IMR-90 (cell line): Measurements from ENCODE around the gene SLIT3.

ENCODE experiments used
- BHLHE40 ChIP-seq: fragments of 150-350 bp; IDR thresholded peaks from 2 replicates; pipeline ENCODE4 v1.6.1; 2016; ENCODE audit warnings: mild to moderate bottlenecking, low read depth, low read length
- CEBPB ChIP-seq: IDR thresholded peaks from 2 replicates; pipeline ENCODE4 v1.6.1; 2012; ENCODE audit warnings: low read depth, low read length, improper control_type of control experiment
- CHD1 ChIP-seq: IDR thresholded peaks from 2 replicates; pipeline ENCODE4 v1.6.1; 2012; ENCODE audit warnings: low read depth, low read length, improper control_type of control experiment
- FOS ChIP-seq: fragments of 150-350 bp; IDR thresholded peaks from 2 replicates; pipeline ENCODE4 v1.6.1; 2016; ENCODE audit warnings: low read depth, low read length
- MAFK ChIP-seq: IDR thresholded peaks from 2 replicates; pipeline ENCODE4 v1.6.1; 2012; ENCODE audit warnings: low read depth, low read length, improper control_type of control experiment
- MAZ ChIP-seq: IDR thresholded peaks from 2 replicates; pipeline ENCODE4 v1.6.1; 2012; ENCODE audit warnings: low read depth, mild to moderate bottlenecking, low read length, improper control_type of control experiment, moderate library complexity, borderline replicate concordance
- MXI1 ChIP-seq: IDR thresholded peaks from 2 replicates; pipeline ENCODE4 v1.6.1; 2012; ENCODE audit warnings: low read depth, mild to moderate bottlenecking, low read length, moderate library complexity, borderline replicate concordance
- NFE2L2 ChIP-seq: fragments of 150-350 bp; IDR thresholded peaks from 2 replicates; pipeline ENCODE4 v1.6.1; 2016; ENCODE audit warnings: low read depth, mild to moderate bottlenecking, low read length
- POLR2A ChIP-seq: IDR thresholded peaks from 2 replicates; pipeline ENCODE4 v1.6.1; 2012; ENCODE audit warnings: mild to moderate bottlenecking, low read depth, low read length
- RAD21 ChIP-seq: IDR thresholded peaks from 2 replicates; pipeline ENCODE4 v1.6.1; 2012; ENCODE audit warnings: low read length, improper control_type of control experiment
- RFX5 ChIP-seq: IDR thresholded peaks from 2 replicates; pipeline ENCODE4 v1.8.0; 2012; ENCODE audit warnings: low read depth, mild to moderate bottlenecking, low read length, moderate library complexity
- SMC3 ChIP-seq: fragments of 150-350 bp; IDR thresholded peaks from 2 replicates; pipeline ENCODE4 v1.6.1; 2016; ENCODE audit warnings: low read depth, mild to moderate bottlenecking, antibody characterized with exemption, low read length, moderate library complexity
- TF ChIP-seq, protein P1 (sequence below): conservative IDR thresholded peaks from 2 replicates; pipeline ENCODE4 v1.5.1; 2012; ENCODE audit warnings: mild to moderate bottlenecking, low read depth, low read length, improper control_type of control experiment
- TF ChIP-seq, protein P2 (sequence below): fragments of 150-350 bp; IDR thresholded peaks from 2 replicates; pipeline ENCODE4 v1.6.1; 2017; ENCODE audit warnings: mild to moderate bottlenecking, antibody characterized with exemption, low read length, low read depth

DNA sequence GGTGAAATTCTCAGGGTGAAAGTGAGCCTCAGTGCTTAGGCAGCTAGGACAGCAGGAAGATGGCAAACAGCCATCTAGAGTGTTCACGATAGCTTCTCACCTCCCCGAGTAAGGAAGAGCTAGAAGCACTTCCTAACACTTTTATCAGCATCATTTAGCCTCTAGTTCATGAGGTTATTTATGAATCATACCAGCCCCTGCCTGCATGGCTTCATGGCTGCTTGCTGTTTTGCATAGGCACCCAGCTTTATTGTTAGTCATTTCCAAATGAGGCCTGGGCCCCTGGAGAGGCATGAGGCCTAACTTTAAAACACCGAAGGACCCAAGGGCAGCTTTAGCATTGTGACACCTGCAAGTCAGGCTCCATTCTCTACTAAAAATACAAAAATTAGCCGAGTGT lies 586.9 kb downstream of the SLIT3 start:
- TF ChIP-seq, protein P1, sequence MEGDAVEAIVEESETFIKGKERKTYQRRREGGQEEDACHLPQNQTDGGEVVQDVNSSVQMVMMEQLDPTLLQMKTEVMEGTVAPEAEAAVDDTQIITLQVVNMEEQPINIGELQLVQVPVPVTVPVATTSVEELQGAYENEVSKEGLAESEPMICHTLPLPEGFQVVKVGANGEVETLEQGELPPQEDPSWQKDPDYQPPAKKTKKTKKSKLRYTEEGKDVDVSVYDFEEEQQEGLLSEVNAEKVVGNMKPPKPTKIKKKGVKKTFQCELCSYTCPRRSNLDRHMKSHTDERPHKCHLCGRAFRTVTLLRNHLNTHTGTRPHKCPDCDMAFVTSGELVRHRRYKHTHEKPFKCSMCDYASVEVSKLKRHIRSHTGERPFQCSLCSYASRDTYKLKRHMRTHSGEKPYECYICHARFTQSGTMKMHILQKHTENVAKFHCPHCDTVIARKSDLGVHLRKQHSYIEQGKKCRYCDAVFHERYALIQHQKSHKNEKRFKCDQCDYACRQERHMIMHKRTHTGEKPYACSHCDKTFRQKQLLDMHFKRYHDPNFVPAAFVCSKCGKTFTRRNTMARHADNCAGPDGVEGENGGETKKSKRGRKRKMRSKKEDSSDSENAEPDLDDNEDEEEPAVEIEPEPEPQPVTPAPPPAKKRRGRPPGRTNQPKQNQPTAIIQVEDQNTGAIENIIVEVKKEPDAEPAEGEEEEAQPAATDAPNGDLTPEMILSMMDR = no peak
- TF ChIP-seq, protein P2, sequence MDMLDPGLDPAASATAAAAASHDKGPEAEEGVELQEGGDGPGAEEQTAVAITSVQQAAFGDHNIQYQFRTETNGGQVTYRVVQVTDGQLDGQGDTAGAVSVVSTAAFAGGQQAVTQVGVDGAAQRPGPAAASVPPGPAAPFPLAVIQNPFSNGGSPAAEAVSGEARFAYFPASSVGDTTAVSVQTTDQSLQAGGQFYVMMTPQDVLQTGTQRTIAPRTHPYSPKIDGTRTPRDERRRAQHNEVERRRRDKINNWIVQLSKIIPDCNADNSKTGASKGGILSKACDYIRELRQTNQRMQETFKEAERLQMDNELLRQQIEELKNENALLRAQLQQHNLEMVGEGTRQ = no peak
- TF ChIP-seq POLR2A (no peak), SMC3 (no peak), RFX5 (no peak), FOS (no peak), MXI1 (no peak), RAD21 (no peak), NFE2L2 (no peak), MAFK (no peak), CHD1 (no peak), CEBPB (no peak), MAZ (no peak), BHLHE40 (no peak)
